ENCODE data around the gene GRPEL2.
"Not testable (repeated sequence)": the region's sequence is repeated elsewhere in the genome, so short reads cannot be mapped to it uniquely, and the experiment has no call there.

The GRPEL2 gene

GRCh38 chr5:149386166-149386565, 40.9 kb downstream of the GRPEL2 start:
- no peak for TF ChIP-seq CTCF (IDR thresholded peaks at IDR 0.05; ENCODE audit: borderline replicate concordance, insufficient read depth, low read depth, low read length)
- H3K4me3 ChIP-seq (ENCODE audit: low read depth, low read length): no peak overlapping the region

- H3K4me3 ChIP-seq (ENCODE audit: low read depth, low read length): no peak overlapping the region
- no peak for TF ChIP-seq CTCF (IDR thresholded peaks at IDR 0.05; ENCODE audit: borderline replicate concordance, insufficient read depth, low read depth, low read length)
Measured at GRCh38 chr5:149387081-149387631, 41.9 kb downstream of the GRPEL2 start.

GRCh38 chr5:149387982-149388381, 42.7 kb downstream of the GRPEL2 start:
- no peak for TF ChIP-seq CTCF (IDR thresholded peaks at IDR 0.05; ENCODE audit: borderline replicate concordance, insufficient read depth, low read depth, low read length)
- no peak overlapping the region for H3K4me3 ChIP-seq (ENCODE audit: low read depth, low read length)

- TF ChIP-seq CTCF (IDR thresholded peaks at IDR 0.05; ENCODE audit: borderline replicate concordance, insufficient read depth, low read depth, low read length): no peak
- H3K4me3 ChIP-seq (ENCODE audit: low read depth, low read length): no peak overlapping the region
Measured at GRCh38 chr5:149388498-149389190, 43.3 kb downstream of the GRPEL2 start.

- no peak overlapping the region for H3K4me3 ChIP-seq (ENCODE audit: low read depth, low read length)
- no peak for TF ChIP-seq CTCF (IDR thresholded peaks at IDR 0.05; ENCODE audit: borderline replicate concordance, insufficient read depth, low read depth, low read length)
Measured at GRCh38 chr5:149389552-149390495, 44.5 kb downstream of the GRPEL2 start.

GRCh38 chr5:149391076-149391475, 45.8 kb downstream of the GRPEL2 start:
- not testable (repeated sequence) for H3K4me3 ChIP-seq (ENCODE audit: low read depth, low read length)

GRCh38 chr5:149391524-149391923, 46.2 kb downstream of the GRPEL2 start:
- no peak overlapping the region for H3K4me3 ChIP-seq (ENCODE audit: low read depth, low read length)
- no peak for TF ChIP-seq CTCF (IDR thresholded peaks at IDR 0.05; ENCODE audit: borderline replicate concordance, insufficient read depth, low read depth, low read length)
